ENCODE results near the gene MBD3L2.

The MBD3L2 gene

DNA sequence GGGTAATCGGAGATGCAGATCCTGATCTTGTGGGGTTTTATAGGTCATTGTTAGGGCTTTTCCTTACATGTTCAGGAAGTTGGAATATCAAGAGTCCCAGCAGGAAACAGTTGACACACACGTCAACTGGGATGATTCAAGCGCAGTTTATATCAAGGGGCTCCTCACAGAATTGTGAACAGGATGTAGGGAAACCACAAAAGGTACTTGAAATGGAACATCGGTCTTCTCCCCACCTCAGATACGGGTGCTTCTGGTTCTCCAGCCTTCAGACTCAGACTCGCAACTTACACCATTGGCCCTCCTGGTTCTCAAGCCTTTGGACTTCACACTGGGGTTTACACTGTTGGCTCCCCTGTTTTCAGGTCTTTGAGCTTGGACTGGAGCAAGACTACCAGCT lies 39.9 kb downstream of the MBD3L2 start:
- no peak overlapping the region for H3K4me3 ChIP-seq (replicated peaks in 1 of 2; ENCODE audit: low read depth in 2 of 2, low read length in 2 of 2)
- TF ChIP-seq CTCF (IDR thresholded peaks at IDR 0.05; ENCODE audit: low read depth, low read length), result no peak

GRCh38 chr19:7098096-7098495 lies 49.0 kb downstream of the MBD3L2 start:
- TF ChIP-seq CTCF (IDR thresholded peaks at IDR 0.05; ENCODE audit: low read depth, low read length), result no peak
- peak overlapping the region in 1 of 2 donors; percentile 79 for H3K4me3 ChIP-seq (replicated peaks in 1 of 2; ENCODE audit: low read depth in 2 of 2, low read length in 2 of 2)
- DNase-seq (ENCODE audit: low read depth in 2 of 2), result no peak

More for the DNA sequence above, 39.9 kb downstream of the MBD3L2 start:
- no peak for DNase-seq (ENCODE audit: low read depth in 2 of 2)

- peak; percentile 92 to 95 for DNase-seq (ENCODE audit: low read depth in 2 of 2)
- H3K4me3 ChIP-seq (replicated peaks in 1 of 2; ENCODE audit: low read depth in 2 of 2, low read length in 2 of 2), result peak overlapping the region; percentile 79
- TF ChIP-seq CTCF (IDR thresholded peaks at IDR 0.05; ENCODE audit: low read depth, low read length), result no peak
Measured at GRCh38 chr19:7098701-7099596, 49.8 kb downstream of the MBD3L2 start.

GRCh38 chr19:7099597-7099921 lies 50.4 kb downstream of the MBD3L2 start:
- TF ChIP-seq CTCF (IDR thresholded peaks at IDR 0.05; ENCODE audit: low read depth, low read length), result no peak
- DNase-seq (ENCODE audit: low read depth in 2 of 2), result no peak
- peak overlapping the region; percentile 79 for H3K4me3 ChIP-seq (replicated peaks in 1 of 2; ENCODE audit: low read depth in 2 of 2, low read length in 2 of 2)

Measured in cardiac fibroblast (primary cell).